ENCODE data around the gene PACRG.

DNA sequence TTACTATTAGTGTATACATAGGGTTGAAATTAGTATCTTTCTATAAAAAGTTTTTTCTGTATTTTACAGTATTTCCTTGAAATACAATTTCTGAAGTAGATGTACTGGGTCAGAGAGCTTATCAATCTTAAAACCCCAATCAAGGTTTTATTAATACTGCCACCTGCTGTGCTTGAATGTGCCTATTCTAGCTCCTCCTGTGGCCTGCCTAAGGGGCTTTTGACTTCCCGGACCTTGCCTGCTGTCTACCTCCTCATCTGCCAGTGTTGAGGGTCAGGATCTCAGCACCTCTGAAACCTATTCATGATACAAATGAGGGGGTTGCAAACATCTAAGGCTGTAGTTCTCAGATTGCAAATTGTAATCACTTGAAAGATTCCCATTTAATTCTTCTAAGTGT lies 9.2 kb downstream of the PACRG start:
- TF ChIP-seq CTCF (IDR thresholded peaks at IDR 0.05 in 4 of 5, conservative IDR thresholded peaks at IDR 0.05 in 1 of 5) (peak in 2 of 5 experiments; percentile 37 to 45), POLR2A (IDR thresholded peaks at IDR 0.05) (no peak)

Data from gastrocnemius medialis (tissue), 4 donors.